ENCODE results near the gene GALNT10. TPM values are rescaled to one million over a fixed set of nuclear protein-coding genes. Genes with fewer than 3 reads are reported as not detected.
A peak's percentile ranks its signal among the peaks of the same experiment; 100 is the strongest.

GALNT10 gene
- total and polyA plus RNA-seq, 9 of the 15 experiments (the other 6 are each of a cell fraction or from before 2014, with no cell fraction given) = 4.6 to 37.1 (median 13.3) TPM

- peak; percentile 93 for TF ChIP-seq TAF1 (IDR thresholded peaks at IDR 0.05; ENCODE audit: control insufficient read depth, extremely low read depth, insufficient read depth, low read length, severe bottlenecking)
- no peak for TF ChIP-seq PML (IDR thresholded peaks at IDR 0.05; ENCODE audit: low read length)
- no peak for TF ChIP-seq ZNF124 (CRISPR knock-in tag; IDR thresholded peaks at IDR 0.05)
- no peak for TF ChIP-seq MEF2A (IDR thresholded peaks at IDR 0.05; ENCODE audit: control insufficient read depth, low read depth, low read length)
- no peak for TF ChIP-seq CBX8 (IDR thresholded peaks at IDR 0.05; ENCODE audit: borderline replicate concordance, extremely low read depth, low read depth, low read length, poor library complexity, severe bottlenecking)
- TF ChIP-seq DDX20 (tag; IDR thresholded peaks at IDR 0.05; ENCODE audit: low read depth) = no peak
- no peak for TF ChIP-seq PCBP2 (IDR thresholded peaks at IDR 0.05; ENCODE audit: low read depth, low read length, poor library complexity, severe bottlenecking)
- no peak for TF ChIP-seq ZNF395 (CRISPR knock-in tag; IDR thresholded peaks at IDR 0.05)
- TF ChIP-seq KAT7 (CRISPR knock-in tag; IDR thresholded peaks at IDR 0.05; ENCODE audit: borderline replicate concordance) = no peak
- TF ChIP-seq NCOA6 (IDR thresholded peaks at IDR 0.05) = 0 out of 2 replicates have a peak, but pooled peaks have one; percentile 42
- no peak for TF ChIP-seq CREB1 (IDR thresholded peaks at IDR 0.05)
- no peak for TF ChIP-seq CREB1 (CRISPR knock-in tag; IDR thresholded peaks at IDR 0.05)
- no peak for TF ChIP-seq E2F3 (CRISPR knock-in tag; IDR thresholded peaks at IDR 0.05)
- no peak for TF ChIP-seq FOXJ3 (CRISPR knock-in tag; IDR thresholded peaks at IDR 0.05)
- peak; percentile 94 for TF ChIP-seq ELF1 (tag; IDR thresholded peaks at IDR 0.05)
- TF ChIP-seq CEBPG (CRISPR knock-in tag; IDR thresholded peaks at IDR 0.05) = no peak
- no peak for TF ChIP-seq CEBPG (tag; conservative IDR thresholded peaks at IDR 0.05 in 1 of 2, IDR thresholded peaks at IDR 0.05 in 1 of 2)
- TF ChIP-seq BCOR (IDR thresholded peaks at IDR 0.05) = peak; percentile 96
- TF ChIP-seq NR2C1 (IDR thresholded peaks at IDR 0.05) = no peak
- TF ChIP-seq NR2C1 (tag; IDR thresholded peaks at IDR 0.05) = no peak
- TF ChIP-seq STAT5A (IDR thresholded peaks at IDR 0.05; ENCODE audit: borderline replicate concordance, low read length) = no peak
- TF ChIP-seq PHTF2 (CRISPR knock-in tag; IDR thresholded peaks at IDR 0.05) = no peak
- TF ChIP-seq CBX2 (IDR thresholded peaks at IDR 0.05; ENCODE audit: insufficient read depth, low read length, poor library complexity, severe bottlenecking) = no peak
- peak; percentile 61 for TF ChIP-seq HMGN3 (IDR thresholded peaks at IDR 0.05; ENCODE audit: borderline replicate concordance, extremely low read depth, insufficient read length, low read depth, low read length)
- TF ChIP-seq KLF13 (tag; IDR thresholded peaks at IDR 0.05; ENCODE audit: borderline replicate concordance, low read depth) = no peak
- TF ChIP-seq CHD4 (IDR thresholded peaks at IDR 0.05; ENCODE audit: insufficient read depth, insufficient replicate concordance, low read depth, low read length, poor library complexity, severe bottlenecking) = peak; percentile 87
- TF ChIP-seq ETS2 (tag; IDR thresholded peaks at IDR 0.05; ENCODE audit: borderline replicate concordance, poor library complexity, severe bottlenecking) = no peak
- TF ChIP-seq FOXP1 (CRISPR knock-in tag; IDR thresholded peaks at IDR 0.05) = no peak
- no peak for TF ChIP-seq SRF (CRISPR knock-in tag; IDR thresholded peaks at IDR 0.05)
Observed at GRCh38 chr5:154190595-154191304, at the start of gene GALNT10 (continued).

Data from K562 (cell line).